Measurements from ENCODE around the gene KCNN4. TPM values are rescaled to one million over a fixed set of nuclear protein-coding genes. Genes with fewer than 3 reads are reported as not detected.

The KCNN4 gene
- total and polyA plus RNA-seq, 10 of the 15 experiments (the other 5 are each of a cell fraction or from before 2014, with no cell fraction given) = 1.4 to 112 (median 77.9) TPM

- TF ChIP-seq, protein P1, sequence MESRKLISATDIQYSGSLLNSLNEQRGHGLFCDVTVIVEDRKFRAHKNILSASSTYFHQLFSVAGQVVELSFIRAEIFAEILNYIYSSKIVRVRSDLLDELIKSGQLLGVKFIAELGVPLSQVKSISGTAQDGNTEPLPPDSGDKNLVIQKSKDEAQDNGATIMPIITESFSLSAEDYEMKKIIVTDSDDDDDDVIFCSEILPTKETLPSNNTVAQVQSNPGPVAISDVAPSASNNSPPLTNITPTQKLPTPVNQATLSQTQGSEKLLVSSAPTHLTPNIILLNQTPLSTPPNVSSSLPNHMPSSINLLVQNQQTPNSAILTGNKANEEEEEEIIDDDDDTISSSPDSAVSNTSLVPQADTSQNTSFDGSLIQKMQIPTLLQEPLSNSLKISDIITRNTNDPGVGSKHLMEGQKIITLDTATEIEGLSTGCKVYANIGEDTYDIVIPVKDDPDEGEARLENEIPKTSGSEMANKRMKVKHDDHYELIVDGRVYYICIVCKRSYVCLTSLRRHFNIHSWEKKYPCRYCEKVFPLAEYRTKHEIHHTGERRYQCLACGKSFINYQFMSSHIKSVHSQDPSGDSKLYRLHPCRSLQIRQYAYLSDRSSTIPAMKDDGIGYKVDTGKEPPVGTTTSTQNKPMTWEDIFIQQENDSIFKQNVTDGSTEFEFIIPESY (IDR thresholded peaks at IDR 0.05) = no peak; the same call in 1 of the 2 replicates
- TF ChIP-seq RAD21 (IDR thresholded peaks at IDR 0.05; ENCODE audit: insufficient read depth, low read depth, low read length) = no peak
- TF ChIP-seq RFX5 (IDR thresholded peaks at IDR 0.05; ENCODE audit: low read depth, low read length) = no peak
- TF ChIP-seq CHD2 (IDR thresholded peaks at IDR 0.05; ENCODE audit: borderline replicate concordance, low read depth, low read length) = no peak
- TF ChIP-seq SMC3 (IDR thresholded peaks at IDR 0.05; ENCODE audit: borderline replicate concordance, low read length) = no peak
- TF ChIP-seq RUNX3 (IDR thresholded peaks at IDR 0.05; ENCODE audit: low read length) = peak; percentile 25; the same call in 1 of the 2 replicates
- TF ChIP-seq EZH2 (IDR thresholded peaks at IDR 0.05; ENCODE audit: borderline replicate concordance, control insufficient read depth, low read depth, low read length) = no peak
- TF ChIP-seq HCFC1 (IDR thresholded peaks at IDR 0.05; ENCODE audit: low read length) = no peak
- 0 out of 4 replicates have a peak, but pooled peaks of 1 of the 2 experiments have one; percentile 12 for TF ChIP-seq ETV6 (conservative IDR thresholded peaks at IDR 0.05 in 1 of 2, IDR thresholded peaks at IDR 0.05 in 1 of 2; ENCODE audit: borderline replicate concordance in 1 of 2, low read depth in 1 of 2)
- TF ChIP-seq POU2F2 (IDR thresholded peaks at IDR 0.05; ENCODE audit: borderline replicate concordance, low read depth, low read length) = peak; percentile 85; the same call in 2 of the 3 replicates
- TF ChIP-seq, protein P2, sequence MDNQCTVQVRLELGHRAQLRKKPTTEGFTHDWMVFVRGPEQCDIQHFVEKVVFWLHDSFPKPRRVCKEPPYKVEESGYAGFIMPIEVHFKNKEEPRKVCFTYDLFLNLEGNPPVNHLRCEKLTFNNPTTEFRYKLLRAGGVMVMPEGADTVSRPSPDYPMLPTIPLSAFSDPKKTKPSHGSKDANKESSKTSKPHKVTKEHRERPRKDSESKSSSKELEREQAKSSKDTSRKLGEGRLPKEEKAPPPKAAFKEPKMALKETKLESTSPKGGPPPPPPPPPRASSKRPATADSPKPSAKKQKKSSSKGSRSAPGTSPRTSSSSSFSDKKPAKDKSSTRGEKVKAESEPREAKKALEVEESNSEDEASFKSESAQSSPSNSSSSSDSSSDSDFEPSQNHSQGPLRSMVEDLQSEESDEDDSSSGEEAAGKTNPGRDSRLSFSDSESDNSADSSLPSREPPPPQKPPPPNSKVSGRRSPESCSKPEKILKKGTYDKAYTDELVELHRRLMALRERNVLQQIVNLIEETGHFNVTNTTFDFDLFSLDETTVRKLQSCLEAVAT (IDR thresholded peaks at IDR 0.05) = peak; percentile 63; the same call in 1 of the 2 replicates
- TF ChIP-seq ATF2 (IDR thresholded peaks at IDR 0.05; ENCODE audit: low read length) = no peak
- TF ChIP-seq STAT1 (conservative IDR thresholded peaks at IDR 0.05) = 0 out of 2 replicates have a peak, but pooled peaks have one; percentile 49
- TF ChIP-seq ZNF687 (IDR thresholded peaks at IDR 0.05) = peak; percentile 76; the same call in 1 of the 2 replicates
- no peak for TF ChIP-seq PML (IDR thresholded peaks at IDR 0.05; ENCODE audit: low read length)
- TF ChIP-seq BHLHE40 (IDR thresholded peaks at IDR 0.05; ENCODE audit: borderline replicate concordance in 1 of 2, low read depth in 2 of 2, low read length in 1 of 2) = peak in 1 of 2 experiments; percentile 49; a peak in 2 of 4 replicates
- peak; percentile 80 for TF ChIP-seq SIN3A (IDR thresholded peaks at IDR 0.05; ENCODE audit: low read depth, low read length)
- no peak for TF ChIP-seq ZNF622 (IDR thresholded peaks at IDR 0.05)
- no peak for TF ChIP-seq KLF5 (IDR thresholded peaks at IDR 0.05; ENCODE audit: partially characterized antibody)
- TF ChIP-seq JUND (IDR thresholded peaks at IDR 0.05; ENCODE audit: low read depth, low read length) = no peak
- peak; percentile 97 for TF ChIP-seq POLR2A (IDR thresholded peaks at IDR 0.05; ENCODE audit: low read depth, low read length)
Measured at GRCh38 chr19:43780706-43781525, at the start of gene KCNN4 (continued).
